K562 (cell line): ENCODE measurements around the gene NTSR2. TPM values are rescaled to one million over a fixed set of nuclear protein-coding genes. Genes with fewer than 3 reads are reported as not detected.

Source experiments
- ATAC-seq: fragments of 200-7000 bp; cut with Tn5 transposase; 3 replicates; pipeline ENCODE4 v1.9.1; 2020; ENCODE audit warnings: moderate library complexity
- BruUV-seq: library from RNA; stranded (reverse); fragments of 400-500 nt; replicated peaks from 2 replicates; lab custom pipeline; 2021; lab: Mats Ljungman, UMichigan
- CTCF ChIA-PET: fragments of 300-600 bp; formaldehyde crosslinking; extraction: SDS; loops from one replicate; lab custom pipeline; 2021; ENCODE audit warnings: low intra/inter-chr PET ratio; lab: Yijun Ruan, JAX
- POLR2A ChIA-PET: fragments of 300-600, 350-650 bp; sonication (Branson Sonifier 250); formaldehyde crosslinking; extraction: SDS; loops from one replicate; lab custom pipeline; 2021; ENCODE audit warnings: antibody characterized with exemption, inconsistent platforms; lab: Yijun Ruan, JAX
- DNase-seq, 4 experiments: peaks; one replicate each; pipeline versions ENCODE4 v3.0.0 to v3.0.0-alpha.2; 2011 to 2018; ENCODE audit warnings: low spot score in 3 of 4, mixed read lengths in 3 of 4; ENCODE audit errors: extremely low read depth in 1 of 4
- FAIRE-seq: peaks from 2 replicates; lab custom pipeline; 2011; peaks lifted over from hg19 to GRCh38; lab: Jason Lieb, UNC
- H2AFZ ChIP-seq: 2 replicates; pipeline ENCODE4 v1.6.0; 2011; ENCODE audit warnings: low read depth, low read length, control low read depth, inconsistent platforms
- H3K27ac ChIP-seq: fragments of 200-600 bp; 3 replicates; pipeline ENCODE4 v1.8.0; 2011; ENCODE audit warnings: low read depth, mild to moderate bottlenecking, control low read depth, inconsistent platforms, low read length, moderate library complexity, mixed read lengths; ENCODE audit errors: extremely low read depth
- H3K27me3 ChIP-seq, 2 experiments: fragments of 300-600 bp in 1 of 2; 2 replicates in 1 of 2; 3 replicates in 1 of 2; pipeline versions ENCODE4 v1.6.0 to v1.8.0; 2011; ENCODE audit warnings: inconsistent platforms in 2 of 2, low read length in 2 of 2, mild to moderate bottlenecking in 1 of 2, mixed read lengths in 1 of 2, moderate library complexity in 1 of 2; ENCODE audit not compliant: control insufficient read depth in 2 of 2, insufficient read depth in 2 of 2
- H3K36me3 ChIP-seq: fragments of 300-600 bp; 3 replicates; pipeline ENCODE4 v1.8.0; 2011; ENCODE audit warnings: mild to moderate bottlenecking, low read length, inconsistent platforms; ENCODE audit not compliant: control insufficient read depth, insufficient read depth
- H3K4me1 ChIP-seq, 2 experiments: fragments of 200-600 bp in 1 of 2; replicated peaks in 1 of 2; 2 replicates in 1 of 2; 3 replicates in 1 of 2; pipeline versions ENCODE4 v1.5.1 to v1.8.0; 2011; ENCODE audit warnings: inconsistent platforms in 2 of 2, low read length in 2 of 2, mild to moderate bottlenecking in 1 of 2, mixed read lengths in 1 of 2, moderate library complexity in 1 of 2; ENCODE audit not compliant: control insufficient read depth in 2 of 2, insufficient read depth in 2 of 2
- H3K4me2 ChIP-seq: 2 replicates; pipeline ENCODE4 v1.6.1; 2011; ENCODE audit warnings: low read length, control low read depth, inconsistent platforms, mixed read lengths; ENCODE audit not compliant: insufficient read depth
- H3K4me3 ChIP-seq: fragments of 200-600 bp; sonication (generic), shearing (Covaris generic); 2 replicates; pipeline ENCODE4 v1.5.1; 2016; ENCODE audit warnings: control low read depth, inconsistent platforms
- H3K79me2 ChIP-seq: fragments of 200-600 bp; 3 replicates; pipeline ENCODE4 v1.8.0; 2011; ENCODE audit warnings: low read length, inconsistent platforms; ENCODE audit not compliant: control insufficient read depth, insufficient read depth
- H3K9ac ChIP-seq, 2 experiments: 2 replicates each; pipeline versions ENCODE4 v1.6.0 to v1.6.1; 2011; ENCODE audit warnings: low read depth in 2 of 2, low read length in 2 of 2, control low read depth in 1 of 2, inconsistent platforms in 1 of 2, mild to moderate bottlenecking in 1 of 2, mixed read lengths in 1 of 2; ENCODE audit not compliant: insufficient read depth in 1 of 2
- H3K9me1 ChIP-seq: one replicate; pipeline ENCODE4 v1.6.0; 2011; ENCODE audit warnings: inconsistent platforms, mild to moderate bottlenecking, low read length, moderate library complexity; ENCODE audit not compliant: control insufficient read depth, insufficient read depth
- H3K9me3 ChIP-seq: replicated peaks from 2 replicates; pipeline ENCODE4 v1.5.1; 2011; ENCODE audit warnings: low read depth, low read length, inconsistent platforms; ENCODE audit not compliant: control insufficient read depth, insufficient read depth
- H4K20me1 ChIP-seq: replicated peaks from 2 replicates; pipeline ENCODE4 v1.6.1; 2011; ENCODE audit warnings: low read length, inconsistent platforms, mixed read lengths; ENCODE audit not compliant: control insufficient read depth, insufficient read depth
- ADNP ChIP-seq: fragments of 200-800 bp; sonication (Bioruptor generic); IDR thresholded peaks from 2 replicates; pipeline ENCODE4 v1.6.1; 2016; ENCODE audit warnings: missing genetic modification characterization, missing compliant biosample characterization
- BCOR ChIP-seq: fragments of 450-650 bp; IDR thresholded peaks from 2 replicates; pipeline ENCODE4 v1.6.1; 2016
- ESRRB ChIP-seq: fragments of 250-450 bp; sonication (Bioruptor Pico); IDR thresholded peaks from 2 replicates; pipeline ENCODE4 v1.5.0; 2020; ENCODE audit warnings: mild to moderate bottlenecking, moderate library complexity, borderline replicate concordance
- FOXP4 ChIP-seq: sonication (generic); formaldehyde crosslinking; IDR thresholded peaks from 2 replicates; pipeline ENCODE4 v1.8.0; 2022; ENCODE audit warnings: mild to moderate bottlenecking, missing genetic modification reagents, borderline replicate concordance
- GABPA ChIP-seq: fragments of 200-800 bp; sonication (Bioruptor generic); conservative IDR thresholded peaks from 2 replicates; pipeline ENCODE4 v1.6.1; 2016; ENCODE audit warnings: low read depth, missing genetic modification characterization, missing compliant biosample characterization
- HDAC8 ChIP-seq: fragments of 450-650 bp; IDR thresholded peaks from 2 replicates; pipeline ENCODE4 v1.6.1; 2016; ENCODE audit warnings: mild to moderate bottlenecking, missing genetic modification characterization, moderate library complexity, missing compliant biosample characterization
- MTA3 ChIP-seq: fragments of 450-650 bp; formaldehyde crosslinking; IDR thresholded peaks from 2 replicates; pipeline ENCODE4 v1.6.1; 2017; ENCODE audit warnings: mild to moderate bottlenecking, borderline replicate concordance
- RBM25 ChIP-seq: fragments of 200-400 bp; formaldehyde crosslinking; IDR thresholded peaks from 2 replicates; pipeline ENCODE4 v1.6.1; 2018; ENCODE audit warnings: low read length, low read depth, moderate library complexity; ENCODE audit not compliant: severe bottlenecking
- RCOR1 ChIP-seq, 2 experiments: IDR thresholded peaks; 2 replicates each; pipeline ENCODE4 v1.6.1; 2012; ENCODE audit warnings: low read depth in 2 of 2, low read length in 2 of 2, borderline replicate concordance in 1 of 2, improper control_type of control experiment in 1 of 2
- ZBTB5 ChIP-seq: fragments of 450-650 bp; IDR thresholded peaks from 2 replicates; pipeline ENCODE4 v1.6.1; 2017; ENCODE audit warnings: antibody characterized with exemption
- ZNF384 ChIP-seq: IDR thresholded peaks from 2 replicates; pipeline ENCODE4 v1.6.1; 2012; ENCODE audit warnings: low read depth, low read length, improper control_type of control experiment
- ZNF586 ChIP-seq: fragments of 450-650 bp; formaldehyde crosslinking; conservative IDR thresholded peaks from 2 replicates; pipeline ENCODE4 v1.4.0; 2020; ENCODE audit warnings: mild to moderate bottlenecking, moderate library complexity
- ZNF778 ChIP-seq: fragments of 450-650 bp; formaldehyde crosslinking; IDR thresholded peaks from 2 replicates; pipeline ENCODE4 v1.4.0; 2020; ENCODE audit warnings: mild to moderate bottlenecking, moderate library complexity
- WGBS: fragments of 100-300 bp; shearing (Covaris generic); methylation state at CpG from one replicate; pipeline ENCODE4 v1.1.6; 2016; ENCODE audit warnings: low coverage, mixed read lengths; ENCODE audit not compliant: insufficient coverage; ENCODE audit errors: missing lambda C conversion rate; 5-methylcytosine and 5-hydroxymethylcytosine counted together
- in situ Hi-C: fragments of 300-500 bp; cut with MboI; formaldehyde crosslinking; loops from 4 replicates; pipeline ENCODE4 v1.15.0; 2018; ENCODE audit warnings: inconsistent platforms, mixed read lengths
- intact Hi-C: fragments of 100-400 bp; cut with micrococcal nuclease; formaldehyde crosslinking; loops from 2 replicates; pipeline ENCODE4 v1.14.2; 2022
- polyA plus RNA-seq, 8 experiments: library from polyadenylated mRNA; depleted of rRNA in 4 of 8; stranded (reverse) in 5 of 8; unstranded in 3 of 8; fragments of >200 nt; fragmentation: Nextera tagmentation in 2 of 8; fragmentation: Illumina TruSeq in 1 of 8; extraction: Ambion mirVana in 2 of 8; extraction: Trizol in 1 of 8; gene quantifications; 2 replicates each; pipeline versions ENCODE4 v1.2.1 to v1.2.3, GENCODE V29; 2011 to 2014; ENCODE audit warnings: inconsistent platforms in 1 of 8, missing spikeins in 1 of 8
- total RNA-seq, 7 experiments: library from RNA; depleted of rRNA in 6 of 7; stranded (reverse); fragments of >200 nt in 6 of 7; fragmentation: Illumina TruSeq in 2 of 7; extraction: Trizol in 2 of 7; gene quantifications; 2 replicates each; pipeline versions ENCODE4 v1.2.1 to v1.2.3, GENCODE V29; 2011 to 2021; ENCODE audit warnings: low replicate concordance in 1 of 7

The NTSR2 gene
- total and polyA plus RNA-seq, 9 of the 15 experiments (the other 6 are each of a cell fraction or from before 2014, with no cell fraction given): not detected

GRCh38 chr2:11613297-11613696, 56.7 kb downstream of the NTSR2 start:
- in situ Hi-C loops: no loop called here
- Histone ChIP-seq H3K4me1 (peaks cover 0 to 9% of the 10 kb centered on the region in 2 experiments; a peak in 2 of 5 replicates), H4K20me1 (0 out of 2 replicates have a peak, but pooled peaks cover 10% of the 10 kb centered on the region), H3K27me3 (peaks cover 62 to 88% of the 10 kb centered on the region in 2 experiments), H2AFZ (no peak overlapping the region), H3K4me2 (no peak overlapping the region), H3K79me2 (no peaks in the 10 kb centered on the region), H3K9me1 (no peaks in the 10 kb centered on the region), H3K27ac (no peak overlapping the region), H3K9me3 (no peaks in the 10 kb centered on the region), H3K9ac (no peak overlapping the region), H3K4me3 (no peak overlapping the region), H3K36me3 (no peaks in the 10 kb centered on the region)
- DNase-seq (no peak), FAIRE-seq (no peak), ATAC-seq (no peak)
- POLR2A ChIA-PET: no interaction called here
- TF ChIP-seq GABPA (tag) (no peak), RCOR1 (IDR thresholded peaks at IDR 0.05; ENCODE audit: borderline replicate concordance in 1 of 2, low read depth in 2 of 2, low read length in 2 of 2) (peak in 1 of 2 experiments; percentile 18; a peak in 1 of 4 replicates), ZNF778 (CRISPR knock-in tag) (no peak), ZNF586 (CRISPR knock-in tag) (no peak), MTA3 (no peak), ZBTB5 (no peak), BCOR (0 out of 2 replicates have a peak, but pooled peaks have one; percentile 34), ADNP (tag) (0 out of 2 replicates have a peak, but pooled peaks have one; percentile 22), HDAC8 (tag) (no peak), ZNF384 (no peak), RBM25 (peak; percentile 61), FOXP4 (CRISPR knock-in tag) (no peak), ESRRB (CRISPR knock-in tag) (no peak)
- CTCF ChIA-PET: no interaction called here
- no TSS peak for BruUV-seq
- WGBS: 5% methylated on average over 5 of the region's 5 CpGs
- intact Hi-C loops: no loop called here
